ENCODE results near the gene RPS15.

GRCh38 chr19:1466018-1466460, 27.8 kb downstream of the RPS15 start:
- TF ChIP-seq CTCF (IDR thresholded peaks at IDR 0.05; ENCODE audit: low read depth, low read length, poor library complexity, severe bottlenecking) (no peak), EZH2phosphoT487 (IDR thresholded peaks at IDR 0.05; ENCODE audit: borderline replicate concordance, low read length) (no peak)

All from DOHH2 (cell line).